Activated B cell treated with CpG ODN at 0.5 μM for 24 hours (primary cell): ENCODE data around the gene XIAP. TPM values are rescaled to one million over a fixed set of nuclear protein-coding genes. Genes with fewer than 3 reads are reported as not detected.

Source experiments
- ATAC-seq: fragments of 200-7000 bp; cut with Tn5 transposase; one replicate; pipeline ENCODE4 v1.10.0; 2021; ENCODE audit warnings: low read depth, mild to moderate bottlenecking, moderate library complexity
- CTCF ChIA-PET: fragments of 350-600 bp; sonication (Branson Sonifier 250); formaldehyde crosslinking; loops from one replicate; lab custom pipeline; 2021; ENCODE audit warnings: antibody characterized with exemption; lab: Charles Lee
- POLR2A ChIA-PET: fragments of 350-600 bp; sonication (Branson Sonifier 250); formaldehyde crosslinking; loops from one replicate; lab custom pipeline; 2021; ENCODE audit warnings: antibody characterized with exemption; lab: Charles Lee
- DNase-seq: peaks from one replicate; pipeline ENCODE4 v3.0.0; 2022
- H3K27ac Mint-ChIP-seq: one replicate; pipeline ENCODE4 v1.8.0; 2020; ENCODE audit warnings: mixed read lengths
- H3K27me3 Mint-ChIP-seq: one replicate; pipeline ENCODE4 v1.8.0; 2021; ENCODE audit warnings: mixed read lengths
- H3K36me3 Mint-ChIP-seq: one replicate; pipeline ENCODE4 v1.8.0; 2021; ENCODE audit warnings: low read depth, mixed read lengths
- H3K4me1 Mint-ChIP-seq: one replicate; pipeline ENCODE4 v1.8.0; 2021; ENCODE audit warnings: mixed read lengths
- H3K4me3 Mint-ChIP-seq: one replicate; pipeline ENCODE4 v1.8.0; 2020; ENCODE audit warnings: mild to moderate bottlenecking, mixed read lengths
- H3K9me3 Mint-ChIP-seq: one replicate; pipeline ENCODE4 v1.8.0; 2020; ENCODE audit warnings: mixed read lengths
- intact Hi-C: fragments of 100-400 bp; cut with micrococcal nuclease; formaldehyde crosslinking; loops from one replicate; pipeline ENCODE4 v1.15.1; 2024
- total RNA-seq: library from RNA; stranded (reverse); gene quantifications from 2 replicates; pipeline ENCODE4 v1.2.3, GENCODE V29; 2022
- TF ChIP-seq, protein P1 (sequence below): fragments of 200-600 bp; IDR thresholded peaks from one replicate; pipeline ENCODE4 v1.8.0; 2022; ENCODE audit warnings: antibody characterized with exemption, mild to moderate bottlenecking

The XIAP gene
- total RNA-seq, 1 donor from 2014 or later = 43.6 TPM

DNA sequence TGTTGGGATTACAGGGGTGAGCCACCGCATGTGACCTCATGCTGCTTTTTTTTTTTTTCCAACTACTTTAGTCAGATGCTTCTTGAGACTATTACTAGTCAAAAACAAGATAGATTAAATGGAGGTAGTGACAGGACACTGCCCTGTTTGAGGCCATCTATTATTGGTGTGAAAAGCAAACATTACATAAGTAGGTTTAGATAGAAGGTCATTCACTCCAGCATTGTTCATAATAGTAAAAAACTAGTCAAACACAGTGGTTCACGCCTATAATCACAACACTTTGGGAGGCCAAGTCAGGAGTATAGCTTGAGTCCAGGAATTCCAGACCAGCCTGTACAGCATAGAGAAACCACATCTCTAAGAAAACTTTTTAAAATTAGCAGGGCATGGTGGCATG lies 16.3 kb downstream of the XIAP start:
- intact Hi-C loops = loop anchor here (5.0 kb wide), 1 partner anchor 86 kb away; the partner anchor contains the start of gene STAG2
- H3K27me3 Mint-ChIP-seq = no peaks in the 10 kb centered on the region
- no peak overlapping the region for H3K4me3 Mint-ChIP-seq
- ChIA-PET POLR2A (no interaction called here), CTCF (no interaction called here)
- ATAC-seq = no peak
- H3K4me1 Mint-ChIP-seq = peaks cover 32% of the 10 kb centered on the region
- DNase-seq = no peak
- peaks cover 10% of the 10 kb centered on the region for H3K36me3 Mint-ChIP-seq
- TF ChIP-seq, protein P1, sequence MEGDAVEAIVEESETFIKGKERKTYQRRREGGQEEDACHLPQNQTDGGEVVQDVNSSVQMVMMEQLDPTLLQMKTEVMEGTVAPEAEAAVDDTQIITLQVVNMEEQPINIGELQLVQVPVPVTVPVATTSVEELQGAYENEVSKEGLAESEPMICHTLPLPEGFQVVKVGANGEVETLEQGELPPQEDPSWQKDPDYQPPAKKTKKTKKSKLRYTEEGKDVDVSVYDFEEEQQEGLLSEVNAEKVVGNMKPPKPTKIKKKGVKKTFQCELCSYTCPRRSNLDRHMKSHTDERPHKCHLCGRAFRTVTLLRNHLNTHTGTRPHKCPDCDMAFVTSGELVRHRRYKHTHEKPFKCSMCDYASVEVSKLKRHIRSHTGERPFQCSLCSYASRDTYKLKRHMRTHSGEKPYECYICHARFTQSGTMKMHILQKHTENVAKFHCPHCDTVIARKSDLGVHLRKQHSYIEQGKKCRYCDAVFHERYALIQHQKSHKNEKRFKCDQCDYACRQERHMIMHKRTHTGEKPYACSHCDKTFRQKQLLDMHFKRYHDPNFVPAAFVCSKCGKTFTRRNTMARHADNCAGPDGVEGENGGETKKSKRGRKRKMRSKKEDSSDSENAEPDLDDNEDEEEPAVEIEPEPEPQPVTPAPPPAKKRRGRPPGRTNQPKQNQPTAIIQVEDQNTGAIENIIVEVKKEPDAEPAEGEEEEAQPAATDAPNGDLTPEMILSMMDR = no peak
- H3K9me3 Mint-ChIP-seq = no peaks in the 10 kb centered on the region
- H3K27ac Mint-ChIP-seq = no peak overlapping the region

DNA sequence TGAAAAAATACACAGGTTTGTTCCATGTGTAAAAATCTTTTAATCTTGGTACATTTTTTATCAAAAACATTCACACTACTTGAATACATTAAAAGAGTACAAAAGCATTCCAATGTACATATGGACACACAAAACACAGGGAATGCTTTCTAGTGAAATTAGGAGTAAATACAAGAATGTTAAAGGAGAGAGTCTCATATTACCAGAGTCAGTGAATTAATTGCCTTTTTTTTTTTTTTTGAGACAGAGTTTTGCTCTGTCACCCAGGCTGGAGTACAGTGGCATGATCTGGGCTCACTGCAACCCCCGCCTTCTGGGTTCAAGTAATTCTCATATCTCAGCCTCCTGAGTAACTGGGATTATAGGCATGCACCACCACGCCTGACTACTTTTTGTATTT lies 17.0 kb downstream of the XIAP start:
- ATAC-seq = no peak
- no peak overlapping the region for H3K4me3 Mint-ChIP-seq
- DNase-seq = no peak
- H3K27me3 Mint-ChIP-seq = no peaks in the 10 kb centered on the region
- intact Hi-C loops = loop anchor here (5.0 kb wide), 1 partner anchor 85 kb away; the partner anchor contains the start of gene STAG2
- no peaks in the 10 kb centered on the region for H3K9me3 Mint-ChIP-seq
- POLR2A ChIA-PET = interaction anchor here (1.1 kb wide), 1 partner anchor 17 kb away, joined by 6 read pairs; the partner anchor contains the start of gene XIAP
- TF ChIP-seq, protein P1 = no peak
- H3K27ac Mint-ChIP-seq = no peak overlapping the region
- peaks cover 9% of the 10 kb centered on the region for H3K36me3 Mint-ChIP-seq
- peaks cover 29% of the 10 kb centered on the region for H3K4me1 Mint-ChIP-seq
- CTCF ChIA-PET = no interaction called here

DNA sequence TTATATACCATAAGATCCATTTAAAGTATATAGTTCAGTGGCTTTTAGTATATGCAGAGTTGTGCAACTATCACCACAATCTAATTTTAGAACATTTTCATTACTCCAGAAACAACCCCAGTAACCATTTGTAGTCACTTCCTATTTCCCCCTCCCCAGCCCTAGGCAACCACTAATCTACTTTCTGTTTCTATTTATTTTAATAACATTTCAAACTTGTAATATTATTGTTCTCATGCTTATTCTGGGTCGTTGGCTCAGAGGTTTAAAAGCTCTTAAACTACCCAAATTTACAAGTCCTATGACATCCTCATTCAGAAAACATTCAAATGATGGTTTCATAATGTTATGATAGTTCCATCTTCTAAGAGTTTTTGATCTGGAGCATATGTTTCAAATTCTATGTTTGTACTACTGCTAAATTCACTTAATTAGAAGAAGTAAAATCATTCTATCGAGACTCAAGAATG lies 18.4 kb downstream of the XIAP start:
- H3K27me3 Mint-ChIP-seq = no peaks in the 10 kb centered on the region
- ChIA-PET POLR2A (no interaction called here), CTCF (no interaction called here)

GRCh38 chrX:123881330-123881729 lies 21.5 kb downstream of the XIAP start:
- H3K27ac Mint-ChIP-seq = no peak overlapping the region
- TF ChIP-seq, protein P1 = no peak
- no peaks in the 10 kb centered on the region for H3K27me3 Mint-ChIP-seq
- ChIA-PET POLR2A (no interaction called here), CTCF (interaction anchor here (1.2 kb wide), 1 partner anchor 48 kb away, joined by 4 read pairs; no protein-coding TSS in a partner anchor)
- peaks cover 27% of the 10 kb centered on the region for H3K4me1 Mint-ChIP-seq
- H3K36me3 Mint-ChIP-seq = peaks cover 19% of the 10 kb centered on the region
- H3K4me3 Mint-ChIP-seq = no peak overlapping the region
- DNase-seq (no peak), ATAC-seq (no peak)
- no peaks in the 10 kb centered on the region for H3K9me3 Mint-ChIP-seq
- intact Hi-C loops = loop anchor here (10.0 kb wide), 1 partner anchor 133 kb away; no protein-coding TSS in a partner anchor

More for the DNA sequence above, 18.4 kb downstream of the XIAP start:
- Mint-ChIP-seq H3K9me3 (no peaks in the 10 kb centered on the region), H3K4me1 (peaks cover 26% of the 10 kb centered on the region), H3K36me3 (peaks cover 9% of the 10 kb centered on the region), H3K27ac (peak overlapping the region; percentile 41), H3K4me3 (peak overlapping the region; percentile 38)
- intact Hi-C loops = loop anchor here (1.0 to 5.0 kb wide), 3 partner anchors 9 to 84 kb away; partner anchors contain the start of genes STAG2 and XIAP
- TF ChIP-seq, protein P1 = no peak
- DNase-seq (no peak), ATAC-seq (peak; percentile 73)

- H3K27me3 Mint-ChIP-seq = no peaks in the 10 kb centered on the region
- no peak overlapping the region for H3K4me3 Mint-ChIP-seq
- H3K27ac Mint-ChIP-seq = no peak overlapping the region
- intact Hi-C loops = loop anchor here (10.0 kb wide), 1 partner anchor 132 kb away; no protein-coding TSS in a partner anchor
- no peaks in the 10 kb centered on the region for H3K9me3 Mint-ChIP-seq
- CTCF ChIA-PET = no interaction called here
- DNase-seq = no peak
- no peak for ATAC-seq
- peaks cover 17% of the 10 kb centered on the region for H3K36me3 Mint-ChIP-seq
- POLR2A ChIA-PET = no interaction called here
- TF ChIP-seq, protein P1 = no peak
- H3K4me1 Mint-ChIP-seq = peaks cover 25% of the 10 kb centered on the region
These were observed 22.5 kb downstream of the XIAP start for GRCh38 chrX:123882391-123882790.
